ENCODE results near the gene PTAFR.

Gene PTAFR

GRCh38 chr1:28127617-28128257, 48.8 kb downstream of the PTAFR start:
- no peak for ATAC-seq
- no peak for TF ChIP-seq TCF4 (CRISPR knock-in tag; IDR thresholded peaks at IDR 0.05; ENCODE audit: borderline replicate concordance)
- no peak for TF ChIP-seq SNAI2 (CRISPR knock-in tag; IDR thresholded peaks at IDR 0.05)
- no peak for TF ChIP-seq ZFP3 (CRISPR knock-in tag; IDR thresholded peaks at IDR 0.05)
- no peak for TF ChIP-seq GLIS3 (CRISPR knock-in tag; IDR thresholded peaks at IDR 0.05)
- TF ChIP-seq, protein P1, sequence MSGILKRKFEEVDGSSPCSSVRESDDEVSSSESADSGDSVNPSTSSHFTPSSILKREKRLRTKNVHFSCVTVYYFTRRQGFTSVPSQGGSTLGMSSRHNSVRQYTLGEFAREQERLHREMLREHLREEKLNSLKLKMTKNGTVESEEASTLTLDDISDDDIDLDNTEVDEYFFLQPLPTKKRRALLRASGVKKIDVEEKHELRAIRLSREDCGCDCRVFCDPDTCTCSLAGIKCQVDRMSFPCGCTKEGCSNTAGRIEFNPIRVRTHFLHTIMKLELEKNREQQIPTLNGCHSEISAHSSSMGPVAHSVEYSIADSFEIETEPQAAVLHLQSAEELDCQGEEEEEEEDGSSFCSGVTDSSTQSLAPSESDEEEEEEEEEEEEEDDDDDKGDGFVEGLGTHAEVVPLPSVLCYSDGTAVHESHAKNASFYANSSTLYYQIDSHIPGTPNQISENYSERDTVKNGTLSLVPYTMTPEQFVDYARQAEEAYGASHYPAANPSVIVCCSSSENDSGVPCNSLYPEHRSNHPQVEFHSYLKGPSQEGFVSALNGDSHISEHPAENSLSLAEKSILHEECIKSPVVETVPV (CRISPR knock-in tag; IDR thresholded peaks at IDR 0.05): no peak
- TF ChIP-seq ZNF565 (CRISPR knock-in tag; conservative IDR thresholded peaks at IDR 0.05; ENCODE audit: low read depth): no peak
- TF ChIP-seq BACH2 (CRISPR knock-in tag; IDR thresholded peaks at IDR 0.05; ENCODE audit: borderline replicate concordance): no peak
- TF ChIP-seq ZNF8 (CRISPR knock-in tag; IDR thresholded peaks at IDR 0.05): no peak
- TF ChIP-seq ARNTL (CRISPR knock-in tag; IDR thresholded peaks at IDR 0.05; ENCODE audit: borderline replicate concordance, low read depth): no peak
- TF ChIP-seq PPARA (CRISPR knock-in tag; IDR thresholded peaks at IDR 0.05; ENCODE audit: borderline replicate concordance): no peak
- TF ChIP-seq POU6F1 (CRISPR knock-in tag; IDR thresholded peaks at IDR 0.05; ENCODE audit: borderline replicate concordance, low read depth): no peak
- TF ChIP-seq ISL1 (CRISPR knock-in tag; IDR thresholded peaks at IDR 0.05): no peak
- no peak for TF ChIP-seq RARB (CRISPR knock-in tag; IDR thresholded peaks at IDR 0.05)
- no peak for TF ChIP-seq ZC3H10 (CRISPR knock-in tag; IDR thresholded peaks at IDR 0.05)
- TF ChIP-seq, protein P2, sequence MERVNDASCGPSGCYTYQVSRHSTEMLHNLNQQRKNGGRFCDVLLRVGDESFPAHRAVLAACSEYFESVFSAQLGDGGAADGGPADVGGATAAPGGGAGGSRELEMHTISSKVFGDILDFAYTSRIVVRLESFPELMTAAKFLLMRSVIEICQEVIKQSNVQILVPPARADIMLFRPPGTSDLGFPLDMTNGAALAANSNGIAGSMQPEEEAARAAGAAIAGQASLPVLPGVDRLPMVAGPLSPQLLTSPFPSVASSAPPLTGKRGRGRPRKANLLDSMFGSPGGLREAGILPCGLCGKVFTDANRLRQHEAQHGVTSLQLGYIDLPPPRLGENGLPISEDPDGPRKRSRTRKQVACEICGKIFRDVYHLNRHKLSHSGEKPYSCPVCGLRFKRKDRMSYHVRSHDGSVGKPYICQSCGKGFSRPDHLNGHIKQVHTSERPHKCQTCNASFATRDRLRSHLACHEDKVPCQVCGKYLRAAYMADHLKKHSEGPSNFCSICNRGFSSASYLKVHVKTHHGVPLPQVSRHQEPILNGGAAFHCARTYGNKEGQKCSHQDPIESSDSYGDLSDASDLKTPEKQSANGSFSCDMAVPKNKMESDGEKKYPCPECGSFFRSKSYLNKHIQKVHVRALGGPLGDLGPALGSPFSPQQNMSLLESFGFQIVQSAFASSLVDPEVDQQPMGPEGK (CRISPR knock-in tag; IDR thresholded peaks at IDR 0.05; ENCODE audit: borderline replicate concordance): no peak
- TF ChIP-seq ZNF70 (CRISPR knock-in tag; IDR thresholded peaks at IDR 0.05): no peak
- TF ChIP-seq, protein P3, sequence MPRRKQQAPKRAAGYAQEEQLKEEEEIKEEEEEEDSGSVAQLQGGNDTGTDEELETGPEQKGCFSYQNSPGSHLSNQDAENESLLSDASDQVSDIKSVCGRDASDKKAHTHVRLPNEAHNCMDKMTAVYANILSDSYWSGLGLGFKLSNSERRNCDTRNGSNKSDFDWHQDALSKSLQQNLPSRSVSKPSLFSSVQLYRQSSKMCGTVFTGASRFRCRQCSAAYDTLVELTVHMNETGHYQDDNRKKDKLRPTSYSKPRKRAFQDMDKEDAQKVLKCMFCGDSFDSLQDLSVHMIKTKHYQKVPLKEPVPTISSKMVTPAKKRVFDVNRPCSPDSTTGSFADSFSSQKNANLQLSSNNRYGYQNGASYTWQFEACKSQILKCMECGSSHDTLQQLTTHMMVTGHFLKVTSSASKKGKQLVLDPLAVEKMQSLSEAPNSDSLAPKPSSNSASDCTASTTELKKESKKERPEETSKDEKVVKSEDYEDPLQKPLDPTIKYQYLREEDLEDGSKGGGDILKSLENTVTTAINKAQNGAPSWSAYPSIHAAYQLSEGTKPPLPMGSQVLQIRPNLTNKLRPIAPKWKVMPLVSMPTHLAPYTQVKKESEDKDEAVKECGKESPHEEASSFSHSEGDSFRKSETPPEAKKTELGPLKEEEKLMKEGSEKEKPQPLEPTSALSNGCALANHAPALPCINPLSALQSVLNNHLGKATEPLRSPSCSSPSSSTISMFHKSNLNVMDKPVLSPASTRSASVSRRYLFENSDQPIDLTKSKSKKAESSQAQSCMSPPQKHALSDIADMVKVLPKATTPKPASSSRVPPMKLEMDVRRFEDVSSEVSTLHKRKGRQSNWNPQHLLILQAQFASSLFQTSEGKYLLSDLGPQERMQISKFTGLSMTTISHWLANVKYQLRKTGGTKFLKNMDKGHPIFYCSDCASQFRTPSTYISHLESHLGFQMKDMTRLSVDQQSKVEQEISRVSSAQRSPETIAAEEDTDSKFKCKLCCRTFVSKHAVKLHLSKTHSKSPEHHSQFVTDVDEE (CRISPR knock-in tag; IDR thresholded peaks at IDR 0.05): no peak

GRCh38 chr1:28126783-28127490, 49.6 kb downstream of the PTAFR start:
- TF ChIP-seq POU6F1 (CRISPR knock-in tag; IDR thresholded peaks at IDR 0.05; ENCODE audit: borderline replicate concordance, low read depth): no peak
- no peak for TF ChIP-seq TOX (CRISPR knock-in tag; IDR thresholded peaks at IDR 0.05; ENCODE audit: borderline replicate concordance)
- TF ChIP-seq SNAI2 (CRISPR knock-in tag; IDR thresholded peaks at IDR 0.05): no peak
- no peak for TF ChIP-seq TCF4 (CRISPR knock-in tag; IDR thresholded peaks at IDR 0.05; ENCODE audit: borderline replicate concordance)
- TF ChIP-seq, protein P2 (CRISPR knock-in tag; IDR thresholded peaks at IDR 0.05; ENCODE audit: borderline replicate concordance): no peak
- TF ChIP-seq ISL1 (CRISPR knock-in tag; IDR thresholded peaks at IDR 0.05): no peak
- no peak for TF ChIP-seq PPARA (CRISPR knock-in tag; IDR thresholded peaks at IDR 0.05; ENCODE audit: borderline replicate concordance)
- TF ChIP-seq ZFP30 (CRISPR knock-in tag; IDR thresholded peaks at IDR 0.05): no peak
- no peak for TF ChIP-seq ZNF70 (CRISPR knock-in tag; IDR thresholded peaks at IDR 0.05)
- no peak for TF ChIP-seq RARB (CRISPR knock-in tag; IDR thresholded peaks at IDR 0.05)
- no peak for TF ChIP-seq ZFP3 (CRISPR knock-in tag; IDR thresholded peaks at IDR 0.05)
- TF ChIP-seq CSDC2 (CRISPR knock-in tag; IDR thresholded peaks at IDR 0.05): no peak
- no peak for TF ChIP-seq ZC3H10 (CRISPR knock-in tag; IDR thresholded peaks at IDR 0.05)
- no peak for TF ChIP-seq ZNF565 (CRISPR knock-in tag; conservative IDR thresholded peaks at IDR 0.05; ENCODE audit: low read depth)
- TF ChIP-seq ARNTL (CRISPR knock-in tag; IDR thresholded peaks at IDR 0.05; ENCODE audit: borderline replicate concordance, low read depth): no peak
- ATAC-seq: no peak

All from SK-N-SH treated with all-trans-retinoic acid at 6 μM for 48 hours (cell line).